Ovary (tissue), 9 donors: ENCODE data around the gene TPD52L1. TPM values are rescaled to one million over a fixed set of nuclear protein-coding genes. Genes with fewer than 3 reads are reported as not detected.

Source experiments
- DNase-seq, 5 donors: peaks; one replicate each; pipeline ENCODE4 v3.0.0-alpha.2; 2019 to 2020
- H3K27ac ChIP-seq, 2 donors: fragments of 200-600 bp; one replicate each; pipeline versions ENCODE4 v1.5.1 to v1.8.0; 2019 to 2022
- H3K27me3 ChIP-seq: fragments of 200-600 bp; one replicate; pipeline ENCODE4 v1.8.0; 2022
- H3K36me3 ChIP-seq: fragments of 200-600 bp; sonication (generic); one replicate; pipeline ENCODE4 v1.5.1; 2019
- H3K4me1 ChIP-seq: one replicate; pipeline ENCODE4 v1.8.1; 2013; ENCODE audit warnings: mild to moderate bottlenecking, moderate library complexity; ENCODE audit not compliant: insufficient read depth
- H3K4me3 ChIP-seq: fragments of 200-600 bp; sonication (generic); one replicate; pipeline ENCODE4 v1.5.1; 2017
- H3K9me3 ChIP-seq, 2 donors: fragments of 200-600 bp in 1 of 2; sonication (generic) in 1 of 2; one replicate each; pipeline versions ENCODE4 v1.5.1 to v1.8.1; 2013 to 2019; ENCODE audit warnings: mild to moderate bottlenecking in 1 of 2, moderate library complexity in 1 of 2
- EP300 ChIP-seq: sonication (generic); formaldehyde crosslinking; IDR thresholded peaks from one replicate; pipeline ENCODE4 v1.6.1; 2017; ENCODE audit warnings: antibody characterized with exemption
- POLR2A ChIP-seq: fragments of 450-650 bp; IDR thresholded peaks from one replicate; pipeline ENCODE4 v1.6.1; 2017; ENCODE audit warnings: antibody characterized with exemption, mild to moderate bottlenecking, moderate library complexity
- WGBS, 3 donors: extraction: QIAGEN DNeasy Blood & Tissue Kit in 1 of 3; methylation state at CpG; one replicate each; pipeline versions ENCODE4 v1.1.5 to v1.1.7; 2013 to 2017; 5-methylcytosine and 5-hydroxymethylcytosine counted together
- intact Hi-C, 4 donors: fragments of 100-400 bp; cut with DNase I; formaldehyde crosslinking; loops; one replicate each; pipeline versions ENCODE4 v1.11.0 to v1.15.1; 2022 to 2023
- polyA plus RNA-seq, 2 donors: library from polyadenylated mRNA; stranded (reverse); fragments of 200-250 nt in 1 of 2; fragments of 350-450 nt in 1 of 2; fragmentation: Illumina TruSeq in 1 of 2; extraction: RNeasy Lipid Tissue Mini Kit (QIAGEN cat#74804) in 1 of 2; gene quantifications; one replicate each; pipeline ENCODE4 v1.2.3, GENCODE V29; 2013 to 2014
- total RNA-seq, 7 donors: library from RNA; depleted of rRNA in 2 of 7; stranded (reverse); fragments of >200 nt in 2 of 7; fragmentation: NEBNext Ultra II Directional in 3 of 7; extraction: Animal tissue kit (Norgen Biotek cat#: 25700) in 3 of 7; gene quantifications; one replicate each; pipeline versions ENCODE4 v1.1.0 to v1.2.4, GENCODE V29; 2016 to 2023
- TF ChIP-seq, protein P1 (sequence below), 3 donors: fragments of 450-650 bp in 2 of 3; fragments of 200-600 bp in 1 of 3; IDR thresholded peaks; one replicate each; pipeline versions ENCODE4 v1.5.1 to v1.8.0; 2016 to 2022; ENCODE audit warnings: antibody characterized with exemption in 3 of 3, mild to moderate bottlenecking in 1 of 3
- donor health status: DM: no; HTN: no; CAD: no; lungs with moderate emphysema.
- donor health status: DM: no; HTN: no; CAD: no.
- donor health status: Bipolar disorder and iron deficiency.
- donor health status: DM: yes; HTN: yes; CAD: no.
- donor health status: DM: no; HTN: no; CAD: no.
- donor health status: DM: yes; HTN: yes; CAD: no.

The TPD52L1 gene
- total and polyA plus RNA-seq, 9 donors = 14.4 to 154 (median 27.4) TPM

DNA sequence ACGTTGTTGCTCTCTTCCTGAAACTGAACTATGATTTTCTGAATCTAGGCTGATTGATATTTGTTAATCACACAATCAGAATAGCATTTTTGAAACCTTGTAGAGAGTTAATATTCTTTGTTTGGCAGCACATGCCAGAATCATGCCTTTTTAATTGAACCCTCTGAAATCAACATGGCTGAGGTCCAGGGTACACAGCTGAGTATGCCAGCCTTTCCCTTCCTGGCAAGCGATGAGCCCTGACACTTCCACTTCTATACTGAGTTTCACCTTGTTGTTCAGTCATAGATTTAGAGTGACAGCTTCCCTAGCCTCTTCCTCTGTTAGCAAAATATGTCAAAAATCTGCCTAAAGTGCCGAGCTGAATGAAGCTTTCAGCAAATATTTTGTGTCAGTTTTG lies 141.4 kb downstream of the TPD52L1 start:
- no peaks in the 10 kb centered on the region for H3K9me3 ChIP-seq
- no peaks in the 10 kb centered on the region for H3K36me3 ChIP-seq
- H3K4me3 ChIP-seq = no peak overlapping the region
- WGBS, 3 donors = 79 to 83% (median 82%) methylated on average over 3 of the region's 3 CpGs
- peaks cover 6% of the 10 kb centered on the region for H3K4me1 ChIP-seq
- DNase-seq = no peak
- H3K27ac ChIP-seq = no peak overlapping the region
- no peak for TF ChIP-seq EP300
- TF ChIP-seq POLR2A = no peak
- TF ChIP-seq, protein P1, sequence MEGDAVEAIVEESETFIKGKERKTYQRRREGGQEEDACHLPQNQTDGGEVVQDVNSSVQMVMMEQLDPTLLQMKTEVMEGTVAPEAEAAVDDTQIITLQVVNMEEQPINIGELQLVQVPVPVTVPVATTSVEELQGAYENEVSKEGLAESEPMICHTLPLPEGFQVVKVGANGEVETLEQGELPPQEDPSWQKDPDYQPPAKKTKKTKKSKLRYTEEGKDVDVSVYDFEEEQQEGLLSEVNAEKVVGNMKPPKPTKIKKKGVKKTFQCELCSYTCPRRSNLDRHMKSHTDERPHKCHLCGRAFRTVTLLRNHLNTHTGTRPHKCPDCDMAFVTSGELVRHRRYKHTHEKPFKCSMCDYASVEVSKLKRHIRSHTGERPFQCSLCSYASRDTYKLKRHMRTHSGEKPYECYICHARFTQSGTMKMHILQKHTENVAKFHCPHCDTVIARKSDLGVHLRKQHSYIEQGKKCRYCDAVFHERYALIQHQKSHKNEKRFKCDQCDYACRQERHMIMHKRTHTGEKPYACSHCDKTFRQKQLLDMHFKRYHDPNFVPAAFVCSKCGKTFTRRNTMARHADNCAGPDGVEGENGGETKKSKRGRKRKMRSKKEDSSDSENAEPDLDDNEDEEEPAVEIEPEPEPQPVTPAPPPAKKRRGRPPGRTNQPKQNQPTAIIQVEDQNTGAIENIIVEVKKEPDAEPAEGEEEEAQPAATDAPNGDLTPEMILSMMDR (IDR thresholded peaks at IDR 0.05) = no peak
- intact Hi-C loops = no loop called here
- H3K27me3 ChIP-seq = no peaks in the 10 kb centered on the region

- Histone ChIP-seq H3K4me3 (no peak overlapping the region), H3K36me3 (no peaks in the 10 kb centered on the region), H3K27ac (no peak overlapping the region), H3K27me3 (no peaks in the 10 kb centered on the region), H3K4me1 (peaks cover 11% of the 10 kb centered on the region), H3K9me3 (no peaks in the 10 kb centered on the region)
- TF ChIP-seq EP300 = no peak
- TF ChIP-seq POLR2A = no peak
- TF ChIP-seq, protein P1 (IDR thresholded peaks at IDR 0.05) = no peak
- intact Hi-C loops = no loop called here
- WGBS, 3 donors = 83 to 93% (median 92%) methylated on average over 1 of the region's 1 CpG
- DNase-seq = no peak
Measured at GRCh38 chr6:125296471-125296870, 142.9 kb downstream of the TPD52L1 start.

- WGBS, 3 donors = 91% methylated on average over 3 of the region's 3 CpGs
- DNase-seq = no peak
- intact Hi-C loops = no loop called here
- Histone ChIP-seq H3K4me1 (peaks cover 11% of the 10 kb centered on the region), H3K9me3 (no peaks in the 10 kb centered on the region), H3K4me3 (no peak overlapping the region), H3K27ac (no peak overlapping the region), H3K36me3 (no peaks in the 10 kb centered on the region), H3K27me3 (no peaks in the 10 kb centered on the region)
- TF ChIP-seq, protein P1 (IDR thresholded peaks at IDR 0.05) = no peak
- TF ChIP-seq EP300 = no peak
- TF ChIP-seq POLR2A = no peak
Measured at GRCh38 chr6:125299257-125299656, 145.7 kb downstream of the TPD52L1 start.

DNA sequence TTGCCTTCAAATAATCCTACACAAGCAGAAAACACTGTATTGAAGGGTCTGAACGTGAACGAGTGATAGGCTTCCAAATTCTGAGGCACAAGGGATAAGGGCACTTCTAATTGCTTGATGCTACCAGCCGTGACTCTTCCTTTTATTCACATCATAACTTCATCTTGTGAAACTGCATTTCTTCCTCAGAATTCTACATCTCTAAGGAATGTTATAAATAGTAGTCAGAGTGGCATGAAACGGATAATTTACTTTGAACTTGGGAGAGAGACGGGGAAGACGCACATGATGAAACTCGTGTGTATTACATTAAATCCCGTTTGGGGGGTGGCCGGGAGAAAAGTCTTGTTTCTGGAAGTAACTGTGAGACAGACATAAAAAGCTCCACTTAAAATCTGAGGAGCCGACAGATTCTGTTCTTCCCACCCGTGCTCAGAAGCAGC lies 147.4 kb downstream of the TPD52L1 start:
- Histone ChIP-seq H3K27me3 (no peaks in the 10 kb centered on the region), H3K36me3 (no peaks in the 10 kb centered on the region), H3K4me3 (peak overlapping the region; percentile 75), H3K27ac (peak overlapping the region; percentile 31 to 70), H3K4me1 (peaks cover 11% of the 10 kb centered on the region), H3K9me3 (no peaks in the 10 kb centered on the region)
- 1 to 4% (median 1%) methylated on average over 11 of the region's 11 CpGs for WGBS, 3 donors
- no peak for TF ChIP-seq POLR2A
- TF ChIP-seq, protein P1 (IDR thresholded peaks at IDR 0.05) = no peak
- TF ChIP-seq EP300 = no peak
- DNase-seq = no peak
- intact Hi-C loops = loop anchor here (5.0 to 10.0 kb wide), 3 partner anchors 146 to 674 kb away; partner anchors contain the start of gene TPD52L1 (in 3 of the 4)
